Dedifferentiated amniotic fluid mesenchymal stem cell (primary cell): ENCODE results near the gene ATG2B.
"Not testable (repeated sequence)": the region's sequence is repeated elsewhere in the genome, so short reads cannot be mapped to it uniquely, and the experiment has no call there.

ENCODE experiments used
- DNase-seq: peaks from one replicate; pipeline ENCODE4 v3.0.0-alpha.2; 2016; ENCODE audit errors: extremely low spot score

ATG2B gene

GRCh38 chr14:96252999-96253539 lies 110.1 kb downstream of the ATG2B start:
- peak; percentile 78 for DNase-seq

- no peak for DNase-seq
These were observed 110.7 kb downstream of the ATG2B start for GRCh38 chr14:96252323-96252998.

- no peak for DNase-seq
These were observed 111.4 kb downstream of the ATG2B start for GRCh38 chr14:96251656-96252155.

- no peak for DNase-seq
These were observed 112.7 kb downstream of the ATG2B start for GRCh38 chr14:96250485-96250884.

- DNase-seq = peak; percentile 70
These were observed 114.1 kb downstream of the ATG2B start for GRCh38 chr14:96249029-96249428.

- DNase-seq = no peak
These were observed 116.1 kb downstream of the ATG2B start for GRCh38 chr14:96247031-96247430.

GRCh38 chr14:96246539-96246847 lies 116.6 kb downstream of the ATG2B start:
- DNase-seq = peak; percentile 92

- DNase-seq = peak; percentile 41
These were observed 117.2 kb downstream of the ATG2B start for GRCh38 chr14:96245710-96246538.

- not testable (repeated sequence) for DNase-seq
These were observed 118.1 kb downstream of the ATG2B start for GRCh38 chr14:96245074-96245473.

GRCh38 chr14:96243785-96244184 lies 119.4 kb downstream of the ATG2B start:
- DNase-seq = no peak

GRCh38 chr14:96242126-96242525 lies 121.0 kb downstream of the ATG2B start:
- no peak for DNase-seq

- no peak for DNase-seq
These were observed 122.5 kb downstream of the ATG2B start for GRCh38 chr14:96240641-96241040.

- no peak for DNase-seq
These were observed 123.4 kb downstream of the ATG2B start for GRCh38 chr14:96239711-96240141.

- no peak for DNase-seq
These were observed 124.4 kb downstream of the ATG2B start for GRCh38 chr14:96238676-96239265.

- DNase-seq = no peak
These were observed 125.5 kb downstream of the ATG2B start for GRCh38 chr14:96237641-96238040.

- DNase-seq = no peak
These were observed 127.7 kb downstream of the ATG2B start for GRCh38 chr14:96235426-96235825.

- DNase-seq = no peak
These were observed 129.5 kb downstream of the ATG2B start for GRCh38 chr14:96233661-96234060.

GRCh38 chr14:96232506-96232905 lies 130.6 kb downstream of the ATG2B start:
- DNase-seq = no peak

- DNase-seq = no peak
These were observed 131.5 kb downstream of the ATG2B start for GRCh38 chr14:96231526-96232130.

GRCh38 chr14:96231056-96231455 lies 132.1 kb downstream of the ATG2B start:
- no peak for DNase-seq

- no peak for DNase-seq
These were observed 133.8 kb downstream of the ATG2B start for GRCh38 chr14:96229315-96229714.
